Esophagus squamous epithelium (tissue), 4 donors: Measurements from ENCODE around the gene UVRAG.

ENCODE experiments used
- POLR2A ChIP-seq, 4 donors: fragments of 450-650 bp; IDR thresholded peaks; one replicate each; pipeline ENCODE4 v1.6.1; 2017; ENCODE audit warnings: antibody characterized with exemption in 4 of 4, mild to moderate bottlenecking in 4 of 4, moderate library complexity in 3 of 4
- TF ChIP-seq, protein P1 (sequence below), 6 experiments: fragments of 450-650 bp in 4 of 6; fragments of 200-600 bp in 2 of 6; sonication (generic) in 2 of 6; IDR thresholded peaks; one replicate each; pipeline ENCODE4 v1.5.1; 2016 to 2019; ENCODE audit warnings: antibody characterized with exemption in 6 of 6, mild to moderate bottlenecking in 4 of 6, moderate library complexity in 4 of 6

DNA sequence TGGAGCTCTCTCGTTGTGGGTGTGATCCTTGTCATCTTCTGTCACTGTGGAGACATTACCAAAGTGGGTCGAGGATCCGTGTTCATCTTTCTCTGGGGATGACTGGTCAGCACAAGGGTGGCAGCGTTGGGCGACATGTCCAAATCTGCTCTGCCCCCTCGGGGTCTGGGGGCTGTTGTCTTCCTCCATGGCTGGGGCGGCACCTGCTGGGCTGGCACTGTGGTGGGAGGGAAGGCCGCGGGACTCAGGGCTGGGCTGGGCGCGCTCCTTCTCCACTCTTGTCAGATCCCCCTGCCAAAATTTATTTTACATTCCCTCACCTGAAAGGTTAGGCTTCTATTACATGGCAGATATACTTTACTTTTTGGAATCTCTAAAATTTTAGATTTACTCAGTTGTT lies 96.4 kb downstream of the UVRAG start:
- TF ChIP-seq, protein P1, sequence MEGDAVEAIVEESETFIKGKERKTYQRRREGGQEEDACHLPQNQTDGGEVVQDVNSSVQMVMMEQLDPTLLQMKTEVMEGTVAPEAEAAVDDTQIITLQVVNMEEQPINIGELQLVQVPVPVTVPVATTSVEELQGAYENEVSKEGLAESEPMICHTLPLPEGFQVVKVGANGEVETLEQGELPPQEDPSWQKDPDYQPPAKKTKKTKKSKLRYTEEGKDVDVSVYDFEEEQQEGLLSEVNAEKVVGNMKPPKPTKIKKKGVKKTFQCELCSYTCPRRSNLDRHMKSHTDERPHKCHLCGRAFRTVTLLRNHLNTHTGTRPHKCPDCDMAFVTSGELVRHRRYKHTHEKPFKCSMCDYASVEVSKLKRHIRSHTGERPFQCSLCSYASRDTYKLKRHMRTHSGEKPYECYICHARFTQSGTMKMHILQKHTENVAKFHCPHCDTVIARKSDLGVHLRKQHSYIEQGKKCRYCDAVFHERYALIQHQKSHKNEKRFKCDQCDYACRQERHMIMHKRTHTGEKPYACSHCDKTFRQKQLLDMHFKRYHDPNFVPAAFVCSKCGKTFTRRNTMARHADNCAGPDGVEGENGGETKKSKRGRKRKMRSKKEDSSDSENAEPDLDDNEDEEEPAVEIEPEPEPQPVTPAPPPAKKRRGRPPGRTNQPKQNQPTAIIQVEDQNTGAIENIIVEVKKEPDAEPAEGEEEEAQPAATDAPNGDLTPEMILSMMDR (IDR thresholded peaks at IDR 0.05) = no peak
- no peak for TF ChIP-seq POLR2A (IDR thresholded peaks at IDR 0.05)
